HepG2 (cell line): ENCODE measurements around the gene NOL4L. TPM values are rescaled to one million over a fixed set of nuclear protein-coding genes. Genes with fewer than 3 reads are reported as not detected.
A peak's percentile ranks its signal among the peaks of the same experiment; 100 is the strongest.

Source experiments
- ADNP ChIP-seq: sonication (generic); formaldehyde crosslinking; IDR thresholded peaks from 2 replicates; pipeline ENCODE4 v1.4.0; 2020; ENCODE audit warnings: missing genetic modification reagents
- DR1 ChIP-seq: sonication (generic); formaldehyde crosslinking; IDR thresholded peaks from 2 replicates; pipeline ENCODE4 v1.8.0; 2021; ENCODE audit warnings: mild to moderate bottlenecking, missing genetic modification reagents, inconsistent platforms
- GATAD1 ChIP-seq: IDR thresholded peaks from 2 replicates; pipeline ENCODE4 v1.6.1; 2016; ENCODE audit warnings: missing genetic modification reagents, missing compliant biosample characterization
- KMT2B ChIP-seq: IDR thresholded peaks from 2 replicates; pipeline ENCODE4 v1.6.1; 2016; ENCODE audit warnings: missing genetic modification reagents, missing compliant biosample characterization
- MED8 ChIP-seq: sonication (generic); formaldehyde crosslinking; IDR thresholded peaks from 2 replicates; pipeline ENCODE4 v1.8.1; 2023; ENCODE audit warnings: mild to moderate bottlenecking, missing genetic modification reagents; ENCODE audit not compliant: insufficient replicate concordance
- MXD4 ChIP-seq: IDR thresholded peaks from 2 replicates; pipeline ENCODE4 v1.6.1; 2016; ENCODE audit warnings: mild to moderate bottlenecking, missing biosample characterization, missing genetic modification reagents
- RAD51 ChIP-seq: fragments of 450-650 bp; IDR thresholded peaks from 2 replicates; pipeline ENCODE4 v1.6.1; 2016; ENCODE audit warnings: borderline replicate concordance
- SIN3A ChIP-seq: IDR thresholded peaks from 2 replicates; pipeline ENCODE4 v1.6.1; 2011; ENCODE audit warnings: low read depth, mild to moderate bottlenecking, control low read depth, low read length, borderline replicate concordance
- STAT5B ChIP-seq: sonication (generic); formaldehyde crosslinking; IDR thresholded peaks from 2 replicates; pipeline ENCODE4 v1.4.0; 2020; ENCODE audit warnings: missing genetic modification reagents
- TEAD3 ChIP-seq: optimal IDR thresholded peaks from 2 replicates; pipeline ENCODE3; 2016; ENCODE audit warnings: borderline replicate concordance
- TRIM24 ChIP-seq: sonication (generic); formaldehyde crosslinking; IDR thresholded peaks from 2 replicates; pipeline ENCODE4 v1.8.0; 2022; ENCODE audit warnings: mild to moderate bottlenecking, missing genetic modification reagents
- YY1 ChIP-seq: IDR thresholded peaks from 2 replicates; pipeline ENCODE4 v1.6.1; 2011; ENCODE audit warnings: low read length, low read depth, moderate library complexity, mild to moderate bottlenecking; ENCODE audit not compliant: insufficient read depth, insufficient replicate concordance
- ZBTB20 ChIP-seq: sonication (generic); formaldehyde crosslinking; IDR thresholded peaks from 2 replicates; pipeline ENCODE4 v1.8.1; 2023; ENCODE audit warnings: missing genetic modification reagents, low read depth, mild to moderate bottlenecking, borderline replicate concordance
- ZKSCAN5 ChIP-seq: sonication (generic); formaldehyde crosslinking; IDR thresholded peaks from 2 replicates; pipeline ENCODE4 v1.5.1; 2020; ENCODE audit warnings: mild to moderate bottlenecking, missing genetic modification reagents
- ZNF3 ChIP-seq: IDR thresholded peaks from 2 replicates; pipeline ENCODE4 v1.7.0; 2017; ENCODE audit warnings: inconsistent platforms
- ZNF431 ChIP-seq: sonication (generic); formaldehyde crosslinking; IDR thresholded peaks from 2 replicates; pipeline ENCODE4 v1.9.0; 2022; ENCODE audit warnings: missing genetic modification reagents, low read depth, mild to moderate bottlenecking, borderline replicate concordance
- ZNF629 ChIP-seq: sonication (generic); formaldehyde crosslinking; conservative IDR thresholded peaks from 2 replicates; pipeline ENCODE4 v1.5.0; 2020; ENCODE audit warnings: missing genetic modification reagents
- polyA plus RNA-seq, 8 experiments: library from polyadenylated mRNA; depleted of rRNA in 3 of 8; stranded (reverse) in 7 of 8; unstranded in 1 of 8; fragments of >200 nt; fragmentation: Illumina TruSeq in 4 of 8; extraction: Trizol in 4 of 8; gene quantifications; 2 replicates each; pipeline versions ENCODE4 v1.2.1 to v1.2.3, GENCODE V29; 2011 to 2016; ENCODE audit warnings: low read depth in 4 of 8, missing spikeins in 1 of 8, mixed read lengths in 1 of 8; ENCODE audit not compliant: insufficient read depth in 1 of 8
- total RNA-seq, 5 experiments: library from RNA; depleted of rRNA; stranded (reverse); fragments of >200 nt; fragmentation: Illumina TruSeq; extraction: Trizol; gene quantifications; 2 replicates each; pipeline ENCODE4 v1.2.3, GENCODE V29; 2016; ENCODE audit warnings: low read depth in 1 of 5
- TF ChIP-seq, protein P1 (sequence below): sonication (generic); formaldehyde crosslinking; conservative IDR thresholded peaks from 2 replicates; pipeline ENCODE4 v1.5.0; 2020; ENCODE audit warnings: missing genetic modification reagents
- TF ChIP-seq, protein P2 (sequence below): sonication (generic); formaldehyde crosslinking; IDR thresholded peaks from 2 replicates; pipeline ENCODE4 v1.9.0; 2021; ENCODE audit warnings: missing genetic modification reagents, borderline replicate concordance
- TF ChIP-seq, protein P3 (sequence below): sonication (generic); formaldehyde crosslinking; IDR thresholded peaks from 2 replicates; pipeline ENCODE4 v1.4.0; 2020; ENCODE audit warnings: low read depth, mild to moderate bottlenecking, missing genetic modification reagents
- TF ChIP-seq, protein P4 (sequence below): sonication (generic); formaldehyde crosslinking; IDR thresholded peaks from 2 replicates; pipeline ENCODE4 v1.4.0; 2020; ENCODE audit warnings: mild to moderate bottlenecking, missing genetic modification reagents
- TF ChIP-seq, protein P5 (sequence below): sonication (generic); formaldehyde crosslinking; IDR thresholded peaks from 2 replicates; pipeline ENCODE4 v1.5.1; 2020; ENCODE audit warnings: mild to moderate bottlenecking, moderate library complexity, missing genetic modification reagents

The NOL4L gene
- total and polyA plus RNA-seq, 2 of the 13 experiments (the other 11 are each of a cell fraction or from before 2014, with no cell fraction given): 16.6 to 35.4 TPM

DNA sequence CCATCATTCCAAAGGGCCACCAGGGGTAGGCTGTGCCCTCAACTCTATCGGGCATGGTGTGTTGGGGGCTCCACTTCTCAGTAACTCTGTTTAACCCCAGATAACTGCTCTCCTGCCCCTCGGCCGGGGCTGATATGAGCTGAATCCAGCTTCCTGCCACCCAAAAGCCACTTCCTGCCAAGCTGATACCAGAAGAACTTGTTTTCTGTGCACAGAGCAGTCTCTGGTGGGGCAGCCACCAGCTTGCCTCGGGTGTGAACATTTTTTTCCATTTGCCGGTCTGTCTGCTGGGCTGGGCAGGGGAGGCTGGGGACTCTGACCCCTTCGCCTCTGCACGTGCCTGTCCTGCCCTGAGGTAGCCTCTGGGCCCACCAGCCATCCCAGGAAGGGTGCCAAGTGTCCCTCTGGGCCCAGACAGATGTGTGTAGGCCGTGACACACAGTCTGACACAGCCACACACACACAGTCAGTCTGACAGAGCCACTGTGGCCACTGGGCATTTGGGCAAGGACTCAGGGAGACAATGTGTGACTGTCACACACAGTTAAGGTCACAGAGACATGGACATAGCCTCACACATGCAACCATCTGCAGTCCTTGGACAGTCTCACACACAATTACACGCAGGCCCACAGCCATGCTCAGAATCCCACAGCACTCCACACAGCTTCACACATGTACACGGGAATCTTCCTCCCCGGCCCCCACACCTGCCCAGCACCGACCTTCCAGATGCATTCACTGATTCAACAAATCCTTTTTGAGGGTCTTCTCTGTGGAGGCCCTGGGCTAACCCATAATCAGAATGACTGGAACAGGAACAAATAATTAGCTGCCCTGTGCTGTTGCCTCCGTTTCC is 45.1 kb downstream of the NOL4L start (continued):
- TF ChIP-seq MED8 (CRISPR knock-in tag): peak; percentile 30
- TF ChIP-seq, protein P1, sequence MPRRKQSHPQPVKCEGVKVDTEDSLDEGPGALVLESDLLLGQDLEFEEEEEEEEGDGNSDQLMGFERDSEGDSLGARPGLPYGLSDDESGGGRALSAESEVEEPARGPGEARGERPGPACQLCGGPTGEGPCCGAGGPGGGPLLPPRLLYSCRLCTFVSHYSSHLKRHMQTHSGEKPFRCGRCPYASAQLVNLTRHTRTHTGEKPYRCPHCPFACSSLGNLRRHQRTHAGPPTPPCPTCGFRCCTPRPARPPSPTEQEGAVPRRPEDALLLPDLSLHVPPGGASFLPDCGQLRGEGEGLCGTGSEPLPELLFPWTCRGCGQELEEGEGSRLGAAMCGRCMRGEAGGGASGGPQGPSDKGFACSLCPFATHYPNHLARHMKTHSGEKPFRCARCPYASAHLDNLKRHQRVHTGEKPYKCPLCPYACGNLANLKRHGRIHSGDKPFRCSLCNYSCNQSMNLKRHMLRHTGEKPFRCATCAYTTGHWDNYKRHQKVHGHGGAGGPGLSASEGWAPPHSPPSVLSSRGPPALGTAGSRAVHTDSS (CRISPR knock-in tag): 0 out of 2 replicates have a peak, but pooled peaks have one; percentile 23
- TF ChIP-seq, protein P2, sequence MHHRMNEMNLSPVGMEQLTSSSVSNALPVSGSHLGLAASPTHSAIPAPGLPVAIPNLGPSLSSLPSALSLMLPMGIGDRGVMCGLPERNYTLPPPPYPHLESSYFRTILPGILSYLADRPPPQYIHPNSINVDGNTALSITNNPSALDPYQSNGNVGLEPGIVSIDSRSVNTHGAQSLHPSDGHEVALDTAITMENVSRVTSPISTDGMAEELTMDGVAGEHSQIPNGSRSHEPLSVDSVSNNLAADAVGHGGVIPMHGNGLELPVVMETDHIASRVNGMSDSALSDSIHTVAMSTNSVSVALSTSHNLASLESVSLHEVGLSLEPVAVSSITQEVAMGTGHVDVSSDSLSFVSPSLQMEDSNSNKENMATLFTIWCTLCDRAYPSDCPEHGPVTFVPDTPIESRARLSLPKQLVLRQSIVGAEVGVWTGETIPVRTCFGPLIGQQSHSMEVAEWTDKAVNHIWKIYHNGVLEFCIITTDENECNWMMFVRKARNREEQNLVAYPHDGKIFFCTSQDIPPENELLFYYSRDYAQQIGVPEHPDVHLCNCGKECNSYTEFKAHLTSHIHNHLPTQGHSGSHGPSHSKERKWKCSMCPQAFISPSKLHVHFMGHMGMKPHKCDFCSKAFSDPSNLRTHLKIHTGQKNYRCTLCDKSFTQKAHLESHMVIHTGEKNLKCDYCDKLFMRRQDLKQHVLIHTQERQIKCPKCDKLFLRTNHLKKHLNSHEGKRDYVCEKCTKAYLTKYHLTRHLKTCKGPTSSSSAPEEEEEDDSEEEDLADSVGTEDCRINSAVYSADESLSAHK (CRISPR knock-in tag): no peak
- TF ChIP-seq KMT2B (CRISPR knock-in tag): no peak
- TF ChIP-seq DR1 (CRISPR knock-in tag): no peak
- no peak; the same call in 1 of the 2 replicates for TF ChIP-seq MXD4 (CRISPR knock-in tag)
- TF ChIP-seq, protein P3, sequence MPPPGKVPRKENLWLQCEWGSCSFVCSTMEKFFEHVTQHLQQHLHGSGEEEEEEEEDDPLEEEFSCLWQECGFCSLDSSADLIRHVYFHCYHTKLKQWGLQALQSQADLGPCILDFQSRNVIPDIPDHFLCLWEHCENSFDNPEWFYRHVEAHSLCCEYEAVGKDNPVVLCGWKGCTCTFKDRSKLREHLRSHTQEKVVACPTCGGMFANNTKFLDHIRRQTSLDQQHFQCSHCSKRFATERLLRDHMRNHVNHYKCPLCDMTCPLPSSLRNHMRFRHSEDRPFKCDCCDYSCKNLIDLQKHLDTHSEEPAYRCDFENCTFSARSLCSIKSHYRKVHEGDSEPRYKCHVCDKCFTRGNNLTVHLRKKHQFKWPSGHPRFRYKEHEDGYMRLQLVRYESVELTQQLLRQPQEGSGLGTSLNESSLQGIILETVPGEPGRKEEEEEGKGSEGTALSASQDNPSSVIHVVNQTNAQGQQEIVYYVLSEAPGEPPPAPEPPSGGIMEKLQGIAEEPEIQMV (CRISPR knock-in tag): peak; percentile 87
- peak; percentile 50; the same call in 1 of the 2 replicates for TF ChIP-seq TRIM24 (CRISPR knock-in tag)
- TF ChIP-seq YY1: peak; percentile 18
- TF ChIP-seq TEAD3: peak; percentile 76
- TF ChIP-seq ZBTB20: peak; percentile 71
- TF ChIP-seq SIN3A: no peak
- TF ChIP-seq, protein P4, sequence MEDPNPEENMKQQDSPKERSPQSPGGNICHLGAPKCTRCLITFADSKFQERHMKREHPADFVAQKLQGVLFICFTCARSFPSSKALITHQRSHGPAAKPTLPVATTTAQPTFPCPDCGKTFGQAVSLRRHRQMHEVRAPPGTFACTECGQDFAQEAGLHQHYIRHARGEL (CRISPR knock-in tag): no peak
- TF ChIP-seq ZKSCAN5 (CRISPR knock-in tag): peak; percentile 64; the same call in 1 of the 2 replicates
- TF ChIP-seq STAT5B (CRISPR knock-in tag): no peak
- TF ChIP-seq ZNF629 (CRISPR knock-in tag): no peak; the same call in 1 of the 2 replicates
- TF ChIP-seq ZNF3 (CRISPR knock-in tag): no peak
- TF ChIP-seq, protein P5, sequence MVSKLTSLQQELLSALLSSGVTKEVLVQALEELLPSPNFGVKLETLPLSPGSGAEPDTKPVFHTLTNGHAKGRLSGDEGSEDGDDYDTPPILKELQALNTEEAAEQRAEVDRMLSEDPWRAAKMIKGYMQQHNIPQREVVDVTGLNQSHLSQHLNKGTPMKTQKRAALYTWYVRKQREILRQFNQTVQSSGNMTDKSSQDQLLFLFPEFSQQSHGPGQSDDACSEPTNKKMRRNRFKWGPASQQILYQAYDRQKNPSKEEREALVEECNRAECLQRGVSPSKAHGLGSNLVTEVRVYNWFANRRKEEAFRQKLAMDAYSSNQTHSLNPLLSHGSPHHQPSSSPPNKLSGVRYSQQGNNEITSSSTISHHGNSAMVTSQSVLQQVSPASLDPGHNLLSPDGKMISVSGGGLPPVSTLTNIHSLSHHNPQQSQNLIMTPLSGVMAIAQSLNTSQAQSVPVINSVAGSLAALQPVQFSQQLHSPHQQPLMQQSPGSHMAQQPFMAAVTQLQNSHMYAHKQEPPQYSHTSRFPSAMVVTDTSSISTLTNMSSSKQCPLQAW (CRISPR knock-in tag): no peak
- TF ChIP-seq RAD51: no peak
- 0 out of 2 replicates have a peak, but pooled peaks have one; percentile 21 for TF ChIP-seq GATAD1 (CRISPR knock-in tag)
- no peak; the same call in 1 of the 2 replicates for TF ChIP-seq ZNF431
- TF ChIP-seq ADNP: no peak
